ENCODE results near the gene APC. TPM values are rescaled to one million over a fixed set of nuclear protein-coding genes. Genes with fewer than 3 reads are reported as not detected.

Gene APC
- total RNA-seq, 1 experiment from 2014 or later: 25.5 TPM

Other genes starting within 250 kb of the APC start
- 57.6 and 72.7 TPM in 2 replicates for gene SRP19, start 123.4 kb downstream of the APC start, total RNA-seq (2014; rRNA removed; shearing (Covaris generic))
- 30.1 and 34.5 TPM in 2 replicates for gene REEP5, start 184.3 kb downstream of the APC start, total RNA-seq (2014; rRNA removed; shearing (Covaris generic))
- 62.7 and 83.1 TPM in 2 replicates for gene DCP2, start 238.9 kb downstream of the APC start, total RNA-seq (2014; rRNA removed; shearing (Covaris generic))

Data from H7 (cell line).